MM.1S (cell line): ENCODE results near the gene ABCB6.

Experiments
- DNase-seq: peaks from one replicate; pipeline ENCODE4 v3.0.0-alpha.2; 2015
- H2AFZ ChIP-seq: fragments of 300-600 bp; sonication (generic); 2 replicates; pipeline ENCODE4 v1.6.0; 2016; ENCODE audit warnings: antibody characterized with exemption, low read length
- H3F3A ChIP-seq: fragments of 300-600 bp; sonication (generic); 2 replicates; pipeline ENCODE4 v1.6.1; 2016; ENCODE audit warnings: mild to moderate bottlenecking, antibody characterized with exemption, low read length, moderate library complexity, mixed read lengths; ENCODE audit not compliant: insufficient read depth
- H3K27ac ChIP-seq: fragments of 300-600 bp; sonication (generic); 2 replicates; pipeline ENCODE4 v1.5.1; 2016; ENCODE audit warnings: mild to moderate bottlenecking, low read length
- H3K27me3 ChIP-seq: fragments of 300-600 bp; sonication (generic); replicated peaks from 2 replicates; pipeline ENCODE4 v1.6.0; 2016; ENCODE audit warnings: low read length; ENCODE audit not compliant: insufficient read depth
- H3K36me3 ChIP-seq: fragments of 300-600 bp; sonication (generic); replicated peaks from 2 replicates; pipeline ENCODE4 v1.6.1; 2016; ENCODE audit warnings: mild to moderate bottlenecking, low read length, mixed read lengths; ENCODE audit not compliant: insufficient read depth
- H3K4me1 ChIP-seq: fragments of 300-600 bp; sonication (generic); 2 replicates; pipeline ENCODE4 v1.6.1; 2016; ENCODE audit warnings: low read length, mixed read lengths
- H3K4me2 ChIP-seq: fragments of 300-600 bp; sonication (generic); 2 replicates; pipeline ENCODE4 v1.6.0; 2016; ENCODE audit warnings: low read depth, low read length
- H3K4me3 ChIP-seq: fragments of 300-600 bp; sonication (generic); 2 replicates; pipeline ENCODE4 v1.5.1; 2016; ENCODE audit warnings: low read length, mixed read lengths
- H3K79me2 ChIP-seq: fragments of 300-600 bp; sonication (generic); 2 replicates; pipeline ENCODE4 v1.6.1; 2016; ENCODE audit warnings: mixed run types, low read length, mixed read lengths
- H3K9ac ChIP-seq: fragments of 300-600 bp; sonication (generic); 2 replicates; pipeline ENCODE4 v1.6.1; 2016; ENCODE audit warnings: low read length, mixed read lengths
- H3K9me2 ChIP-seq: fragments of 300-600 bp; sonication (generic); replicated peaks from 2 replicates; pipeline ENCODE4 v1.6.1; 2016; ENCODE audit warnings: mild to moderate bottlenecking, low read length, mixed read lengths; ENCODE audit not compliant: insufficient read depth
- H3K9me3 ChIP-seq: fragments of 300-600 bp; sonication (generic); replicated peaks from 2 replicates; pipeline ENCODE4 v1.6.1; 2016; ENCODE audit warnings: mild to moderate bottlenecking, low read length, mixed read lengths; ENCODE audit not compliant: insufficient read depth
- H4K20me1 ChIP-seq: fragments of 300-600 bp; sonication (generic); 2 replicates; pipeline ENCODE4 v1.6.1; 2016; ENCODE audit warnings: mild to moderate bottlenecking, low read length, moderate library complexity, mixed read lengths; ENCODE audit not compliant: insufficient read depth
- CTCF ChIP-seq: fragments of 300-600 bp; sonication (generic); IDR thresholded peaks from 2 replicates; pipeline ENCODE4 v1.5.1; 2016; ENCODE audit warnings: antibody characterized with exemption, low read length, mixed read lengths
- EZH2 ChIP-seq: fragments of 300-600 bp; sonication (generic); optimal IDR thresholded peaks from 2 replicates; pipeline ENCODE3; 2017; ENCODE audit warnings: low read depth, mild to moderate bottlenecking, antibody characterized with exemption, low read length, mixed read lengths
- EZH2phosphoT487 ChIP-seq: fragments of 300-600 bp; sonication (generic); IDR thresholded peaks from 2 replicates; pipeline ENCODE4 v1.6.1; 2018; ENCODE audit warnings: antibody characterized with exemption, low read length

Gene ABCB6

GRCh38 chr2:219252084-219252483 is 33.3 kb upstream of the ABCB6 start:
- no peak overlapping the region for H2AFZ ChIP-seq
- no peaks in the 10 kb centered on the region for H3K9me3 ChIP-seq
- no peaks in the 10 kb centered on the region for H3K9me2 ChIP-seq
- no peak for TF ChIP-seq EZH2
- no peak for TF ChIP-seq CTCF
- no peak for TF ChIP-seq EZH2phosphoT487
- DNase-seq, result no peak
- peak overlapping the region; percentile 99 for H3K4me2 ChIP-seq
- no peaks in the 10 kb centered on the region for H3K27me3 ChIP-seq
- peaks cover 50% of the 10 kb centered on the region for H3K4me1 ChIP-seq
- 0 out of 2 replicates have a peak, but pooled peaks cover 6% of the 10 kb centered on the region for H3K36me3 ChIP-seq
- peak overlapping the region; percentile 73; the same call in 1 of the 2 replicates for H3K27ac ChIP-seq
- H3K4me3 ChIP-seq, result peak overlapping the region; percentile 78
- H3F3A ChIP-seq, result peaks cover 46% of the 10 kb centered on the region
- H4K20me1 ChIP-seq, result no peaks in the 10 kb centered on the region
- peak overlapping the region; percentile 88 for H3K9ac ChIP-seq
- H3K79me2 ChIP-seq, result peaks cover 52% of the 10 kb centered on the region

- H3F3A ChIP-seq, result peaks cover 46% of the 10 kb centered on the region
- 0 out of 2 replicates have a peak, but pooled peaks cover 6% of the 10 kb centered on the region for H3K36me3 ChIP-seq
- H4K20me1 ChIP-seq, result no peaks in the 10 kb centered on the region
- H3K9me2 ChIP-seq, result no peaks in the 10 kb centered on the region
- no peak for DNase-seq
- H3K4me1 ChIP-seq, result peaks cover 51% of the 10 kb centered on the region
- TF ChIP-seq EZH2, result no peak
- no peak for TF ChIP-seq CTCF
- TF ChIP-seq EZH2phosphoT487, result no peak
- no peak overlapping the region for H3K27ac ChIP-seq
- H3K4me2 ChIP-seq, result peak overlapping the region; percentile 99
- no peak overlapping the region for H2AFZ ChIP-seq
- H3K9ac ChIP-seq, result no peak overlapping the region
- peaks cover 54% of the 10 kb centered on the region for H3K79me2 ChIP-seq
- no peaks in the 10 kb centered on the region for H3K27me3 ChIP-seq
- H3K9me3 ChIP-seq, result no peaks in the 10 kb centered on the region
- no peak overlapping the region; the same call in 1 of the 2 replicates for H3K4me3 ChIP-seq
These were observed 32.9 kb upstream of the ABCB6 start for GRCh38 chr2:219251656-219252055.

- peak overlapping the region; percentile 69 for H3K4me2 ChIP-seq
- H3K4me3 ChIP-seq, result no peak overlapping the region; the same call in 1 of the 2 replicates
These were observed 31.5 kb upstream of the ABCB6 start for GRCh38 chr2:219250049-219250781.

More at GRCh38 chr2:219250049-219250781, 31.5 kb upstream of the ABCB6 start:
- no peak overlapping the region for H2AFZ ChIP-seq
- 0 out of 2 replicates have a peak, but pooled peaks cover 6% of the 10 kb centered on the region for H3K36me3 ChIP-seq
- no peaks in the 10 kb centered on the region for H3K9me2 ChIP-seq
- no peaks in the 10 kb centered on the region for H4K20me1 ChIP-seq
- H3K79me2 ChIP-seq, result peaks cover 68% of the 10 kb centered on the region
- H3K9me3 ChIP-seq, result no peaks in the 10 kb centered on the region
- TF ChIP-seq EZH2phosphoT487, result no peak
- TF ChIP-seq EZH2, result no peak
- no peak for TF ChIP-seq CTCF
- H3K4me1 ChIP-seq, result peaks cover 56% of the 10 kb centered on the region
- H3F3A ChIP-seq, result peaks cover 46% of the 10 kb centered on the region
- no peaks in the 10 kb centered on the region for H3K27me3 ChIP-seq
- no peak for DNase-seq
- H3K27ac ChIP-seq, result peak overlapping the region; percentile 89; the same call in 1 of the 2 replicates
- H3K9ac ChIP-seq, result peak overlapping the region; percentile 56; the same call in 1 of the 2 replicates
